SK-N-SH (cell line): ENCODE measurements around the gene GALNT17. TPM values are rescaled to one million over a fixed set of nuclear protein-coding genes. Genes with fewer than 3 reads are reported as not detected.

ENCODE experiments used
- CTCF ChIA-PET: fragments of 300-600, 350-600 bp; formaldehyde crosslinking; extraction: SDS; loops from one replicate; lab custom pipeline; 2021; lab: Yijun Ruan, JAX
- POLR2A ChIA-PET: fragments of 350-600 bp; sonication (Branson Sonifier 250); formaldehyde crosslinking; extraction: SDS; loops from one replicate; lab custom pipeline; 2020; ENCODE audit warnings: antibody characterized with exemption, inconsistent platforms; lab: Yijun Ruan, JAX
- DNase-seq: peaks from one replicate; pipeline ENCODE4 v3.0.0; 2012
- H2AFZ ChIP-seq: fragments of 200-600 bp; sonication (generic); 2 replicates; pipeline ENCODE4 v1.8.1; 2016; ENCODE audit warnings: antibody characterized with exemption, mild to moderate bottlenecking, low read depth
- H3F3A ChIP-seq: fragments of 200-600 bp; sonication (generic); replicated peaks from 2 replicates; pipeline ENCODE3; 2016; ENCODE audit warnings: antibody characterized with exemption, mild to moderate bottlenecking; ENCODE audit not compliant: insufficient read depth
- H3K27ac ChIP-seq, 2 experiments: fragments of 200-500 bp in 1 of 2; fragments of 200-600 bp in 1 of 2; sonication (Bioruptor generic) in 1 of 2; sonication (generic), shearing (Covaris generic) in 1 of 2; 2 replicates each; pipeline versions ENCODE4 v1.5.1 to v1.6.1; 2014 to 2016; ENCODE audit warnings: low read depth in 2 of 2, inconsistent platforms in 1 of 2, low read length in 1 of 2, mild to moderate bottlenecking in 1 of 2, mixed read lengths in 1 of 2
- H3K27me3 ChIP-seq: fragments of 200-600 bp; sonication (generic), shearing (Covaris generic); 2 replicates; pipeline ENCODE4 v1.6.1; 2016; ENCODE audit warnings: mixed run types; ENCODE audit not compliant: insufficient read depth
- H3K36me3 ChIP-seq, 2 experiments: fragments of 200-500 bp in 1 of 2; fragments of 200-600 bp in 1 of 2; sonication (Bioruptor generic) in 1 of 2; sonication (generic) in 1 of 2; replicated peaks in 1 of 2; 2 replicates each; pipeline versions ENCODE3 to v1.5.1; 2014 to 2016; ENCODE audit warnings: low read length in 1 of 2, mild to moderate bottlenecking in 1 of 2; ENCODE audit not compliant: insufficient read depth in 2 of 2, control insufficient read depth in 1 of 2
- H3K4me1 ChIP-seq, 2 experiments: fragments of 200-500 bp in 1 of 2; fragments of 200-600 bp in 1 of 2; sonication (Bioruptor generic) in 1 of 2; sonication (generic), shearing (Covaris generic) in 1 of 2; 2 replicates each; pipeline versions ENCODE4 v1.5.1 to v1.6.1; 2014 to 2016; ENCODE audit warnings: low read depth in 1 of 2, low read length in 1 of 2, mixed run types in 1 of 2; ENCODE audit not compliant: insufficient read depth in 2 of 2, control insufficient read depth in 1 of 2
- H3K4me2 ChIP-seq: fragments of 200-600 bp; sonication (generic), shearing (Covaris generic); 2 replicates; pipeline ENCODE4 v1.6.1; 2017; ENCODE audit warnings: mixed run types
- H3K4me3 ChIP-seq, 2 experiments: fragments of 200-500 bp in 1 of 2; fragments of 200-600 bp in 1 of 2; sonication (Bioruptor generic) in 1 of 2; sonication (generic), shearing (Covaris generic) in 1 of 2; 2 replicates each; pipeline versions ENCODE4 v1.5.1 to v1.8.1; 2014 to 2016; ENCODE audit warnings: low read depth in 2 of 2, inconsistent platforms in 1 of 2, low read length in 1 of 2, mild to moderate bottlenecking in 1 of 2, mixed read lengths in 1 of 2, moderate library complexity in 1 of 2
- H3K79me2 ChIP-seq: fragments of 200-600 bp; sonication (generic); 2 replicates; pipeline ENCODE4 v1.8.1; 2017; ENCODE audit warnings: mild to moderate bottlenecking; ENCODE audit not compliant: insufficient read depth
- H3K9ac ChIP-seq: fragments of 200-600 bp; sonication (generic); 2 replicates; pipeline ENCODE4 v1.6.1; 2017; ENCODE audit warnings: mixed run types
- H3K9me2 ChIP-seq: fragments of 200-600 bp; sonication (generic); 2 replicates; pipeline ENCODE4 v1.6.1; 2017; ENCODE audit warnings: mixed run types
- H3K9me3 ChIP-seq: fragments of 200-600 bp; sonication (generic); 2 replicates; pipeline ENCODE4 v1.6.1; 2017; ENCODE audit warnings: mixed run types, mild to moderate bottlenecking, moderate library complexity
- H4K20me1 ChIP-seq: fragments of 200-600 bp; sonication (generic); 2 replicates; pipeline ENCODE4 v1.6.1; 2017; ENCODE audit warnings: mild to moderate bottlenecking, mixed run types; ENCODE audit not compliant: insufficient read depth
- EP300 ChIP-seq, 2 experiments: IDR thresholded peaks; 2 replicates each; pipeline versions ENCODE4 v1.4.0 to v1.6.1; 2012; ENCODE audit warnings: borderline replicate concordance in 1 of 2, low read depth in 1 of 2, low read length in 1 of 2
- EZH2phosphoT487 ChIP-seq: fragments of 200-600 bp; sonication (generic); IDR thresholded peaks from 2 replicates; pipeline ENCODE4 v1.6.1; 2017; ENCODE audit warnings: low read depth, mixed run types, mild to moderate bottlenecking, antibody characterized with exemption, moderate library complexity, borderline replicate concordance
- FOSL2 ChIP-seq: IDR thresholded peaks from 2 replicates; pipeline ENCODE4 v1.4.0; 2012; ENCODE audit warnings: low read depth, mild to moderate bottlenecking, moderate library complexity, borderline replicate concordance
- GABPA ChIP-seq: IDR thresholded peaks from 2 replicates; pipeline ENCODE4 v1.4.0; 2012; ENCODE audit warnings: low read depth, mild to moderate bottlenecking
- GATA2 ChIP-seq: sonication (generic); formaldehyde crosslinking; IDR thresholded peaks from 2 replicates; pipeline ENCODE4 v1.5.0; 2020; ENCODE audit warnings: mild to moderate bottlenecking, missing genetic modification reagents
- MEF2A ChIP-seq: IDR thresholded peaks from 2 replicates; pipeline ENCODE4 v1.4.0; 2012; ENCODE audit warnings: low read depth, borderline replicate concordance
- TCF12 ChIP-seq: IDR thresholded peaks from 2 replicates; pipeline ENCODE4 v1.4.0; 2012
- WGBS: methylation state at CpG from one replicate; pipeline ENCODE4 v1.1.6; 2017; ENCODE audit warnings: low lambda C conversion rate; 5-methylcytosine and 5-hydroxymethylcytosine counted together
- polyA plus RNA-seq, 3 experiments: library from polyadenylated mRNA; depleted of rRNA; stranded (reverse); fragments of >200 nt; gene quantifications; 2 replicates each; pipeline ENCODE4 v1.2.3, GENCODE V29; 2012
- TF ChIP-seq, protein P1 (sequence below): IDR thresholded peaks from 2 replicates; pipeline ENCODE4 v1.4.0; 2012; ENCODE audit warnings: low read depth
- TF ChIP-seq, protein P2 (sequence below): fragments of 150-350 bp; IDR thresholded peaks from 2 replicates; pipeline ENCODE4 v1.6.1; 2017; ENCODE audit warnings: antibody characterized with exemption, low read length, low read depth, borderline replicate concordance
- TF ChIP-seq, protein P3 (sequence below): IDR thresholded peaks from 2 replicates; pipeline ENCODE4 v1.6.1; 2012; ENCODE audit warnings: mild to moderate bottlenecking, low read depth, low read length, moderate library complexity
- TF ChIP-seq, protein P4 (sequence below): IDR thresholded peaks from 2 replicates; pipeline ENCODE4 v1.4.0; 2012; ENCODE audit warnings: low read depth, borderline replicate concordance
- TF ChIP-seq, protein P5 (sequence below): IDR thresholded peaks from 2 replicates; pipeline ENCODE4; 2012
- TF ChIP-seq, protein P6 (sequence below): IDR thresholded peaks from 2 replicates; pipeline ENCODE4 v1.4.0; 2012; ENCODE audit warnings: low read depth, borderline replicate concordance

Gene GALNT17
- polyA plus RNA-seq, 1 of the 3 experiments (the other 2 are of a cell fraction): not detected

DNA sequence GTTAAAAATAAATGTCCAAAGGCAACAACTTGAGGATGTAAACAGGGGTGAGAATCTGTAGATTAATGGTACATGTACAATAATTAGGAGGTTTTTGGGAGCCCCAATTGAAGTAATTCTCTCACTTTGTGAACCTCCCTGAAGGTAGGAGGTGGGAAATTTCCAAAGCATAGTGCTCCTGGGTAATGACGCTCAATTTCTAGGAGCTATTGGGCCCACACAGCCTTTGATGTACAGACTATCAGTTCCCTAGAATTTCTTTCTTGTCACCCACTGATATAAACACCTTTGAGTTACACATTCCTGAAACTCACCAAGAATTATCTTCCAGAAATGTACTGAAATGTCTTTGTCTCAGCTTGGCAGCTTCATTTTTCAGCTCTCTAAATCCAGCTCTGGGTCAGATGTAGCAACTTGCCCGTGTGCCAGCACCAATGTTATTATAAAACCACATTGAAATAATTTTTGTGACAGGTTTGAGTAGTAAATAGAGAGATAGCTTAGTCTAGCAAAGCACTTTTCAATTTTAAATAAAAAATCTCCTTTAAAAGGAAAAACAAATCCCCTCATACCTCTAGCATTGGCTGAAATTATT is 36.6 kb upstream of the GALNT17 start:
- DNase-seq: no peak
- H3K27me3 ChIP-seq: no peaks in the 10 kb centered on the region
- no peaks in the 10 kb centered on the region for H4K20me1 ChIP-seq
- no peaks in the 10 kb centered on the region for H3K9me2 ChIP-seq
- H3K9me3 ChIP-seq: no peaks in the 10 kb centered on the region
- no peak overlapping the region for H2AFZ ChIP-seq
- no peak overlapping the region for H3K9ac ChIP-seq
- H3K4me3 ChIP-seq: no peak overlapping the region
- TF ChIP-seq, protein P1, sequence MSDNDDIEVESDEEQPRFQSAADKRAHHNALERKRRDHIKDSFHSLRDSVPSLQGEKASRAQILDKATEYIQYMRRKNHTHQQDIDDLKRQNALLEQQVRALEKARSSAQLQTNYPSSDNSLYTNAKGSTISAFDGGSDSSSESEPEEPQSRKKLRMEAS: no peak
- TF ChIP-seq EZH2phosphoT487 (no peak), GATA2 (CRISPR knock-in tag) (no peak), TCF12 (no peak), GABPA (no peak), FOSL2 (no peak), EP300 (IDR thresholded peaks at IDR 0.05; ENCODE audit: borderline replicate concordance in 1 of 2, low read depth in 1 of 2, low read length in 1 of 2) (no peak), MEF2A (no peak)
- TF ChIP-seq, protein P2, sequence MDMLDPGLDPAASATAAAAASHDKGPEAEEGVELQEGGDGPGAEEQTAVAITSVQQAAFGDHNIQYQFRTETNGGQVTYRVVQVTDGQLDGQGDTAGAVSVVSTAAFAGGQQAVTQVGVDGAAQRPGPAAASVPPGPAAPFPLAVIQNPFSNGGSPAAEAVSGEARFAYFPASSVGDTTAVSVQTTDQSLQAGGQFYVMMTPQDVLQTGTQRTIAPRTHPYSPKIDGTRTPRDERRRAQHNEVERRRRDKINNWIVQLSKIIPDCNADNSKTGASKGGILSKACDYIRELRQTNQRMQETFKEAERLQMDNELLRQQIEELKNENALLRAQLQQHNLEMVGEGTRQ: no peak
- TF ChIP-seq, protein P3, sequence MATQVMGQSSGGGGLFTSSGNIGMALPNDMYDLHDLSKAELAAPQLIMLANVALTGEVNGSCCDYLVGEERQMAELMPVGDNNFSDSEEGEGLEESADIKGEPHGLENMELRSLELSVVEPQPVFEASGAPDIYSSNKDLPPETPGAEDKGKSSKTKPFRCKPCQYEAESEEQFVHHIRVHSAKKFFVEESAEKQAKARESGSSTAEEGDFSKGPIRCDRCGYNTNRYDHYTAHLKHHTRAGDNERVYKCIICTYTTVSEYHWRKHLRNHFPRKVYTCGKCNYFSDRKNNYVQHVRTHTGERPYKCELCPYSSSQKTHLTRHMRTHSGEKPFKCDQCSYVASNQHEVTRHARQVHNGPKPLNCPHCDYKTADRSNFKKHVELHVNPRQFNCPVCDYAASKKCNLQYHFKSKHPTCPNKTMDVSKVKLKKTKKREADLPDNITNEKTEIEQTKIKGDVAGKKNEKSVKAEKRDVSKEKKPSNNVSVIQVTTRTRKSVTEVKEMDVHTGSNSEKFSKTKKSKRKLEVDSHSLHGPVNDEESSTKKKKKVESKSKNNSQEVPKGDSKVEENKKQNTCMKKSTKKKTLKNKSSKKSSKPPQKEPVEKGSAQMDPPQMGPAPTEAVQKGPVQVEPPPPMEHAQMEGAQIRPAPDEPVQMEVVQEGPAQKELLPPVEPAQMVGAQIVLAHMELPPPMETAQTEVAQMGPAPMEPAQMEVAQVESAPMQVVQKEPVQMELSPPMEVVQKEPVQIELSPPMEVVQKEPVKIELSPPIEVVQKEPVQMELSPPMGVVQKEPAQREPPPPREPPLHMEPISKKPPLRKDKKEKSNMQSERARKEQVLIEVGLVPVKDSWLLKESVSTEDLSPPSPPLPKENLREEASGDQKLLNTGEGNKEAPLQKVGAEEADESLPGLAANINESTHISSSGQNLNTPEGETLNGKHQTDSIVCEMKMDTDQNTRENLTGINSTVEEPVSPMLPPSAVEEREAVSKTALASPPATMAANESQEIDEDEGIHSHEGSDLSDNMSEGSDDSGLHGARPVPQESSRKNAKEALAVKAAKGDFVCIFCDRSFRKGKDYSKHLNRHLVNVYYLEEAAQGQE: no peak
- TF ChIP-seq, protein P4, sequence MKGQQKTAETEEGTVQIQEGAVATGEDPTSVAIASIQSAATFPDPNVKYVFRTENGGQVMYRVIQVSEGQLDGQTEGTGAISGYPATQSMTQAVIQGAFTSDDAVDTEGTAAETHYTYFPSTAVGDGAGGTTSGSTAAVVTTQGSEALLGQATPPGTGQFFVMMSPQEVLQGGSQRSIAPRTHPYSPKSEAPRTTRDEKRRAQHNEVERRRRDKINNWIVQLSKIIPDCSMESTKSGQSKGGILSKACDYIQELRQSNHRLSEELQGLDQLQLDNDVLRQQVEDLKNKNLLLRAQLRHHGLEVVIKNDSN: no peak
- TF ChIP-seq, protein P5, sequence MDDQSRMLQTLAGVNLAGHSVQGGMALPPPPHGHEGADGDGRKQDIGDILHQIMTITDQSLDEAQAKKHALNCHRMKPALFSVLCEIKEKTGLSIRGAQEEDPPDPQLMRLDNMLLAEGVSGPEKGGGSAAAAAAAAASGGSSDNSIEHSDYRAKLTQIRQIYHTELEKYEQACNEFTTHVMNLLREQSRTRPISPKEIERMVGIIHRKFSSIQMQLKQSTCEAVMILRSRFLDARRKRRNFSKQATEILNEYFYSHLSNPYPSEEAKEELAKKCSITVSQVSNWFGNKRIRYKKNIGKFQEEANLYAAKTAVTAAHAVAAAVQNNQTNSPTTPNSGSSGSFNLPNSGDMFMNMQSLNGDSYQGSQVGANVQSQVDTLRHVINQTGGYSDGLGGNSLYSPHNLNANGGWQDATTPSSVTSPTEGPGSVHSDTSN: no peak
- TF ChIP-seq, protein P6, sequence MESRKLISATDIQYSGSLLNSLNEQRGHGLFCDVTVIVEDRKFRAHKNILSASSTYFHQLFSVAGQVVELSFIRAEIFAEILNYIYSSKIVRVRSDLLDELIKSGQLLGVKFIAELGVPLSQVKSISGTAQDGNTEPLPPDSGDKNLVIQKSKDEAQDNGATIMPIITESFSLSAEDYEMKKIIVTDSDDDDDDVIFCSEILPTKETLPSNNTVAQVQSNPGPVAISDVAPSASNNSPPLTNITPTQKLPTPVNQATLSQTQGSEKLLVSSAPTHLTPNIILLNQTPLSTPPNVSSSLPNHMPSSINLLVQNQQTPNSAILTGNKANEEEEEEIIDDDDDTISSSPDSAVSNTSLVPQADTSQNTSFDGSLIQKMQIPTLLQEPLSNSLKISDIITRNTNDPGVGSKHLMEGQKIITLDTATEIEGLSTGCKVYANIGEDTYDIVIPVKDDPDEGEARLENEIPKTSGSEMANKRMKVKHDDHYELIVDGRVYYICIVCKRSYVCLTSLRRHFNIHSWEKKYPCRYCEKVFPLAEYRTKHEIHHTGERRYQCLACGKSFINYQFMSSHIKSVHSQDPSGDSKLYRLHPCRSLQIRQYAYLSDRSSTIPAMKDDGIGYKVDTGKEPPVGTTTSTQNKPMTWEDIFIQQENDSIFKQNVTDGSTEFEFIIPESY: no peak
- H3F3A ChIP-seq: no peaks in the 10 kb centered on the region
- H3K4me1 ChIP-seq: no peaks in the 10 kb centered on the region
- H3K4me2 ChIP-seq: no peak overlapping the region
- H3K79me2 ChIP-seq: no peaks in the 10 kb centered on the region
- H3K36me3 ChIP-seq: no peaks in the 10 kb centered on the region
- no peak overlapping the region for H3K27ac ChIP-seq
- WGBS: 10% methylated on average over 2 of the region's 2 CpGs
- POLR2A ChIA-PET: no interaction called here
- CTCF ChIA-PET: no interaction called here
